Lower leg skin (tissue), 3 donors: Measurements from ENCODE around the gene C11orf16.

Experiments
- POLR2A ChIP-seq, 2 donors: fragments of 450-650 bp; IDR thresholded peaks; one replicate each; pipeline ENCODE4 v1.6.1; 2016 to 2017; ENCODE audit warnings: antibody characterized with exemption in 2 of 2, mild to moderate bottlenecking in 1 of 2, moderate library complexity in 1 of 2
- TF ChIP-seq, protein P1 (sequence below), 3 donors: fragments of 450-650 bp; IDR thresholded peaks; one replicate each; pipeline ENCODE4 v1.5.1; 2016; ENCODE audit warnings: antibody characterized with exemption in 3 of 3, mild to moderate bottlenecking in 3 of 3, moderate library complexity in 2 of 3

DNA sequence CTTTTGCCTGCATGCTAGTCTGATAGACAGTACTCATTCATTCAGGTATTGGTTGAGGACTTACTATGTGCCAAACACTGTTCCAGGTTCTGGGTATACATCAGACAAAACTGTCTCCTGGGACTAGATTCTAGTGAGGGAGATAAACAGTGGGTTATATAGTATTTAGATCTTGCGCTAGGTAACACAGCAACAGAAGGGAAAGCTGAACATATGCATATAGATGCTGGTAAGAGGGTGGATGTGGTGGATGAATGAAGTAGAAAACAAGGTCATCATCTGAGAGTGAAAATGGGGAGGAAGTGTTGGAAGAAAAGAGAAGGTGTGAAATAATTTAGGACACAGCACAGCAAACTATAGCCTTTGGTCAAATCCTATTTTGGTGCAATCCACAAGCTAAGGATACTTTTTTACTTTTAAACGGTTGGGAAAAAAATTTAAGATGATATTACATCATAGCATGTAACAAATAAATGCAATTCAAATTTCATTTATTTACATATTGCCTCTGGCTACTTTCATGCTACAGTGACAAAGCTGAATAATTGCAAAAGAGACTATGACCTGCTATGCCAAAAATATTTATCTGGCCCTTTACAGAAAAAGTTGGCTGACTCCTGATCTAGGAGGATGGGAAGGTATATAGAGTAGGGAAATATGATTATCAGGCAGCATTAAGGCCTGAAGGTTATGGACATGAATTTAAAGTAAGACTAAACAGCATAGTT lies 38.6 kb upstream of the C11orf16 start:
- TF ChIP-seq, protein P1, sequence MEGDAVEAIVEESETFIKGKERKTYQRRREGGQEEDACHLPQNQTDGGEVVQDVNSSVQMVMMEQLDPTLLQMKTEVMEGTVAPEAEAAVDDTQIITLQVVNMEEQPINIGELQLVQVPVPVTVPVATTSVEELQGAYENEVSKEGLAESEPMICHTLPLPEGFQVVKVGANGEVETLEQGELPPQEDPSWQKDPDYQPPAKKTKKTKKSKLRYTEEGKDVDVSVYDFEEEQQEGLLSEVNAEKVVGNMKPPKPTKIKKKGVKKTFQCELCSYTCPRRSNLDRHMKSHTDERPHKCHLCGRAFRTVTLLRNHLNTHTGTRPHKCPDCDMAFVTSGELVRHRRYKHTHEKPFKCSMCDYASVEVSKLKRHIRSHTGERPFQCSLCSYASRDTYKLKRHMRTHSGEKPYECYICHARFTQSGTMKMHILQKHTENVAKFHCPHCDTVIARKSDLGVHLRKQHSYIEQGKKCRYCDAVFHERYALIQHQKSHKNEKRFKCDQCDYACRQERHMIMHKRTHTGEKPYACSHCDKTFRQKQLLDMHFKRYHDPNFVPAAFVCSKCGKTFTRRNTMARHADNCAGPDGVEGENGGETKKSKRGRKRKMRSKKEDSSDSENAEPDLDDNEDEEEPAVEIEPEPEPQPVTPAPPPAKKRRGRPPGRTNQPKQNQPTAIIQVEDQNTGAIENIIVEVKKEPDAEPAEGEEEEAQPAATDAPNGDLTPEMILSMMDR (IDR thresholded peaks at IDR 0.05), result no peak
- TF ChIP-seq POLR2A (IDR thresholded peaks at IDR 0.05), result no peak
